ENCODE data around the gene UBE2Q2. TPM values are rescaled to one million over a fixed set of nuclear protein-coding genes. Genes with fewer than 3 reads are reported as not detected.
A peak's percentile ranks its signal among the peaks of the same experiment; 100 is the strongest.
"Not testable (repeated sequence)": the region's sequence is repeated elsewhere in the genome, so short reads cannot be mapped to it uniquely, and the experiment has no call there.

The UBE2Q2 gene
- total and polyA plus RNA-seq, 3 donors from 2014 or later, result 36.4 to 44.8 (median 43.8) TPM

- DNase-seq, result peak; percentile 96
- 2% methylated on average over 15 to 44 of the region's 63 CpGs for WGBS, 2 donors
- no peak for TF ChIP-seq POLR2A (IDR thresholded peaks at IDR 0.05)
- no peak for TF ChIP-seq CTCF (IDR thresholded peaks at IDR 0.05)
- H3K27me3 ChIP-seq, result no peaks in the 10 kb centered on the region
- intact Hi-C loops (cut with DNase I; ENCODE audit: low total_unique reads), result no loop called here
- peak within 1 kb of the TSS; percentile 66 to 83 for H3K27ac ChIP-seq
- H3K36me3 ChIP-seq (ENCODE audit: low read depth, missing control alignments), result no peaks in the 10 kb centered on the region
- no peaks in the 10 kb centered on the region for H3K4me1 ChIP-seq
- no peaks in the 10 kb centered on the region for H3K9me3 ChIP-seq
- H3K4me3 ChIP-seq, result peak within 1 kb of the TSS; percentile 85 to 92
Observed at GRCh38 chr15:75903331-75904239, 60.3 kb downstream of the UBE2Q2 start, which contains the start of gene FBXO22. TSS of gene FBXO22 (plus strand) at chr15:75903878. CDS start at chr15:75903964, 86 bp downstream.

DNA sequence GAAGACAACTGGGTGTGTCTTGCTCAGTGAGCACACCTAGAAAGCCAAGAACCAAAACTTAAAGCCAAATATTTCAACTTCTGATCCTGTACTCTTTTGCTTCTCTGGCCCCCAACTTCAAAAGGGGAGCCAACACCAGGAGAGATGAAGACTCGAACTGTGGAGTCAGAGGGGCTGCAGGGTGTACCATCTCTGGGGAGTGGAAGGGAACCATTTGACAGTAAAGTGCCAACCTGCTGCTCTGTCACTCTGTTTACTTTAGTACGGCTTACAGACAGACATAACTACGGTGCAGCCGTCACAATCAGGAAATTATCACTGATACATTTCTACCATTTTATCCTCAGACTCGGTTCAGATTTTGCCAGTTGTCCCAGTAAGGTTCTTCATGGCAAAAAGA, 62.0 kb downstream of the UBE2Q2 start:
- 59 to 74% methylated on average over 5 of the region's 5 CpGs for WGBS, 2 donors
- TF ChIP-seq POLR2A (IDR thresholded peaks at IDR 0.05), result no peak
- no peak for TF ChIP-seq CTCF (IDR thresholded peaks at IDR 0.05)
- intact Hi-C loops (cut with DNase I; ENCODE audit: low total_unique reads), result no loop called here
- Histone ChIP-seq H3K4me3 (peak overlapping the region in 1 of 2 donors; percentile 92), H3K36me3 (ENCODE audit: low read depth, missing control alignments) (no peaks in the 10 kb centered on the region), H3K9me3 (no peaks in the 10 kb centered on the region), H3K4me1 (no peaks in the 10 kb centered on the region), H3K27me3 (no peaks in the 10 kb centered on the region), H3K27ac (no peak overlapping the region)
- no peak for DNase-seq

- H3K4me1 ChIP-seq; H3K36me3 ChIP-seq (ENCODE audit: low read depth, missing control alignments); H3K27ac ChIP-seq; intact Hi-C loops (cut with DNase I; ENCODE audit: low total_unique reads); H3K27me3 ChIP-seq; H3K9me3 ChIP-seq; DNase-seq; H3K4me3 ChIP-seq: not testable (repeated sequence)
- WGBS, 2 donors, result 93 to 94% methylated on average over 3 of the region's 3 CpGs
Observed at GRCh38 chr15:75910355-75910754, 67.1 kb downstream of the UBE2Q2 start.

DNA sequence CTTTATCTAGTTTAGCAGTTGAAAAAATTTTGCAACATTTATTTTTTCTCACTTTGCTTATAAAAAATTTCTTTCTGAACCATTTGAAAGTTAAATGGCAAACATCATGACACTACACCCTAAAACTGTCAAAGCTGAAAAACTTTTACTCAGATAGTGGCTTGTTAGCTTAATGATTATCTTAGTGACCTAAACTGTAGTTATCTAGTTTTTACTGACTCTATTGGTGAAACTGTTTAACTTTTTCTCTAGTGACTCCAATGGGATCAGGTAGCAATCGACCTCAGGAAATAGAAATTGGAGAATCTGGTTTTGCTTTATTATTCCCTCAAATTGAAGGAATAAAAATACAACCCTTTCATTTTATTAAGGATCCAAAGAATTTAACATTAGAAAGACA, 73.7 kb downstream of the UBE2Q2 start:
- no peak overlapping the region for H3K4me3 ChIP-seq
- TF ChIP-seq POLR2A (IDR thresholded peaks at IDR 0.05), result no peak
- TF ChIP-seq CTCF (IDR thresholded peaks at IDR 0.05), result no peak
- no peak overlapping the region for H3K27ac ChIP-seq
- no peak for DNase-seq
- no peaks in the 10 kb centered on the region for H3K9me3 ChIP-seq
- no peaks in the 10 kb centered on the region for H3K36me3 ChIP-seq (ENCODE audit: low read depth, missing control alignments)
- no peaks in the 10 kb centered on the region for H3K27me3 ChIP-seq
- intact Hi-C loops (cut with DNase I; ENCODE audit: low total_unique reads), result no loop called here
- no peaks in the 10 kb centered on the region for H3K4me1 ChIP-seq
- 95 to 97% methylated on average over 1 of the region's 1 CpG for WGBS, 2 donors

DNA sequence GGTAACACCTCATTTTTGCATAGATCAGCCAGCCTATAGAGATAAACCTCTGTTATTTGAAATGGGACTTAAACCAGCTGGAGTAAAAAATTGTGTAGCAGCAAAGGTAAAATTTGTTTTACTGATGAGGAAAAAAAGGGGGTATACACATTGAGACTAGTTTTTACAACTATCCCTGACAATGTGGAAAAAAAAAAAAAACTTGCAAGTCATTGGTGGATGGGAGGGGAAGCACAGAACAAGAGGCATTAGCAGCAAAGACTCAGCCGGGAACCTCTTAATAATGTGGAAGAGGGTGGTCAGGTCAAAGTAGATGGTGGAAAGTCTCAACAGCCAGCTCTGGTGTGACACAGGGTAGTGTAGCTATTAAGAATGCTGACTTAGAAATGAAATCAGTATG, 74.9 kb downstream of the UBE2Q2 start:
- no peaks in the 10 kb centered on the region for H3K36me3 ChIP-seq (ENCODE audit: low read depth, missing control alignments)
- no peaks in the 10 kb centered on the region for H3K27me3 ChIP-seq
- no peak overlapping the region for H3K27ac ChIP-seq
- no peak overlapping the region for H3K4me3 ChIP-seq
- H3K9me3 ChIP-seq, result no peaks in the 10 kb centered on the region
- H3K4me1 ChIP-seq, result no peaks in the 10 kb centered on the region
- intact Hi-C loops (cut with DNase I; ENCODE audit: low total_unique reads), result no loop called here
- 87 to 95% methylated on average over 1 of the region's 1 CpG for WGBS, 2 donors
- no peak for TF ChIP-seq CTCF (IDR thresholded peaks at IDR 0.05)
- no peak for TF ChIP-seq POLR2A (IDR thresholded peaks at IDR 0.05)
- DNase-seq, result no peak
